Epidermal melanocyte (primary cell): ENCODE data around the gene CEP104.

Source experiments
- DNase-seq: peaks from one replicate; pipeline ENCODE4 v3.0.0; 2011; ENCODE audit warnings: low spot score; ENCODE audit not compliant: insufficient read length

Gene CEP104

GRCh38 chr1:3767328-3767925 is 89.6 kb downstream of the CEP104 start:
- DNase-seq: no peak

GRCh38 chr1:3763351-3764125 is 93.5 kb downstream of the CEP104 start:
- no peak for DNase-seq

- DNase-seq: no peak
These were observed 94.2 kb downstream of the CEP104 start for GRCh38 chr1:3762873-3763228.

- no peak for DNase-seq
These were observed 94.7 kb downstream of the CEP104 start for GRCh38 chr1:3762151-3762872.
